ENCODE results near the gene DPYD.
"Not testable (repeated sequence)": the region's sequence is repeated elsewhere in the genome, so short reads cannot be mapped to it uniquely, and the experiment has no call there.

DPYD gene

DNA sequence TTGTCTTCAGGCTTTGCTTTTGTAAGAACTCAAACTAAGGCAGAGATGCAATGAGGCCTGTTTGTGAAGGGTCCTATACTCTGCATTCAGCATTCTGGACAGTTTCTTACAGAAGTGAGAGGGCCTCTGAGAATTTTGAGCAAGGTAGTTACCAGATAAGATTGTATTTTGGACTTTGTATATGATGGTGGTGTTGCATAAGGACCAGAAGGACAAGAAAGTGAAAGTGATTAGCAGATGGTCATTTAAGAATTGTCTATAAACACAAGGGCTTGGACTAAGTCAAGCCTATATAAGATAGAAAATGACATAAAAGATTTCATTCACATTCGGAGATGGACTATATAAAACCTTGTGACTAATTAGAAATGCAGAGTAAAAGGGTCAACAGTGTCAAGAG lies 662.2 kb downstream of the DPYD start:
- no peak for DNase-seq

DNA sequence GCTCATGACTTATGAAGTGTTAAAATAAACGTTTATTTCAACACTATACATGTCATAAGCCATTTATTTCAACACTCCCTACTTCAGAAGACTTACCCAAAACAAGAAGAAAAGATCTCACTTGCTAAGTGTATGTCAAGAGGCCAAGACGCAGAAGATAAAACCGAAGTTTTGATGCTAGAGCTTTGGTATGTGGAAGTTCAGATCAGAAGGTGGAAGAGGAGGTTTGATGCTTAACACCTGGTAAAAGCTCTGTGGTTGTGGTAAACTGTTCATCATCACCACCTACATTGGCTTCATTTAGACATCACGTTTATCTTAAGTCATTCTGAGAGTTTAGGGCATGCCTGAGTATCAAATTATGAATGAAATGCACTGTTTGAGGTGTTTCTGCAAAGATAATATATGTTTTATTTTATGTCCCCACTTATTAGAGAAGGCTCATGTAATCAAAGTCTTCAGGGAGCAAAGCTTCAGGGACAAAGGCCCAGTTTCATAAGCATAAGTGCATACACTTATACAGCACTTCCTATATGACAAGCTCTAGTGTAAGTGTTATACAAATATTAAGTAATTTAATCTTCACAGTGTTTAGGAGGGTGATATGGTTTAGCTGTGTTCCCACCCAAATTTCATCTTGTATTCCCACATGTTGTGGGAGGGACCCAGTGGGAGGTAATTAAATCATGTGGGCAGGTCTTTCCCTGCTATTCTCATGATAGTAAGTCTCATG lies 665.9 kb downstream of the DPYD start:
- no peak for DNase-seq

GRCh38 chr1:97252925-97253324 lies 667.9 kb downstream of the DPYD start:
- no peak for DNase-seq

GRCh38 chr1:97252076-97252475 lies 668.8 kb downstream of the DPYD start:
- DNase-seq: no peak

DNA sequence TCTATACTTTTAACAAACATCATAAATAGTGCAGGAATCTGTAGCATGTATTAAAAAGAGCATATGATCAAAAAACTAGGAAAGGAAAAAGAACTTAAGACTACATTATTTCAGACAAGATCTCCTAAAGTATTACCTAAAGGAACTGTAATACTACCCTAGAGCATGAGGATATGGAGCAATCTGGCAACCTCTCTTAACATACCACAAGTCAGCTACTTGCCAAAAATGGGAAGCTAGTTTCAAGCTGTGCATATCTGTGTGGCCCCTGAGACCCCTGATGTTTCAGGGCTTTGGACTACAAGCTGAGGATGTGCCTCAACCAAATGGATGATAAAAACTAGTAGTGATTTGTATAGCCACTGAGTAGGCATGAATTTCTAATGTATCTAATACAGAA lies 673.6 kb downstream of the DPYD start:
- no peak for DNase-seq

GRCh38 chr1:97245682-97246081 lies 675.2 kb downstream of the DPYD start:
- no peak for DNase-seq

DNA sequence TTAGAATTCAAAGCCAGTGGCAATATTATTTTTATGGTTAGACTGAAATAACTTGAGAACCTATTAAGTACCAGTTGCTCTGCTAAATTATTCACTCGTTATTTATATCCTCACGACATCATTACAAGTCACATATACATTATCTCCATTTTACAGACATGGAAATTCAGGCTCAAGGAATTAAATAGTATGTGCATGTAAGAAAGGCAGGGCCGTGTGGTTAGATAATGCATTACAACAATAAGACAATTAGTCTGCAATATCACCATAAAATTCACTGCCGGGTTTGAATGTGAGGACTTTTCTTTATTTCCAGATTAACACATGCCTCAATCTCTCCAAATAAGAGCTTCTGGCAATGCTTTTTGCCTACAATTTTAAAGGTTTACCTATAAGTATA lies 675.8 kb downstream of the DPYD start:
- no peak for DNase-seq

- DNase-seq: no peak
These were observed 676.8 kb downstream of the DPYD start for GRCh38 chr1:97243973-97244560.

- no peak for DNase-seq
These were observed 682.0 kb downstream of the DPYD start for GRCh38 chr1:97238816-97239215.

- DNase-seq: not testable (repeated sequence)
These were observed 689.5 kb downstream of the DPYD start for GRCh38 chr1:97231354-97231753.

GRCh38 chr1:97212671-97213070 lies 708.2 kb downstream of the DPYD start:
- DNase-seq: no peak

DNA sequence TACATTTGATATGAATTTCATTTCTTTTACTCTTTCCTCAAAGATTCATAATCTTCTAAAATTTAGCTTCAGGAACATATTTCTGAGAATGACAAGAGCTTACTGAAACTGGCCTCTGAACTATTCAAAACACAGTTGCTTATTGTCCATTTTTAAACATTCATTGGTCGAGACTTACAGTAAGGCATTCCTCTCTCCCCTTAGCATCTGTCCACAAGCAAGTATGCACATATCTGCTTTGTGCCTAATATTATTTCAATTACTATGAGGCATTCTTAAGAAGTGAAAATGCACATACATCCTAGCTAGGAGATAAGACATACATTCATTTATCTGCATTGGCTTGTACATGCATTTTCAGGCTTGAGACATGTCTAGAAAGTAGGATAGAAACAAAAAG lies 710.5 kb downstream of the DPYD start:
- DNase-seq: no peak

GRCh38 chr1:97209381-97209957 lies 711.4 kb downstream of the DPYD start:
- DNase-seq: no peak

DNA sequence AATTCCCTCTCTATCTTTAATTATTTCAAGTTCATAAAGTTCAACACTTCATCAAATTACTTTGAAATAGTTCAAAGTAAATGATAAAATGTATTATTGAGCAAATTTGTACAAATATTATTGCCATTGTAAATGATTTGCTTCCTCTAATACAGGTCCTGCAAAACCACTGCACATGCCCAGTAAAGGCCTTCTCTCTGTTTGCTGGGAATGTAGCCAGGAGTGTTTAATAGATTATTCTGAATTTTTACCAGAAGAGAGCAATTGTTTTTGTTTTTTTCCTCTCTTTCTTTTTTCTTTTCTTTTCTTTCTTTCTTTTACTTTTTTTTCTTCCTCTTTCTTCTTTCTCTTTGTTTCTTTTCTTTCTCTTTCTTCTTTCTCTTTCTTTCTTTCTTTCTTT lies 713.0 kb downstream of the DPYD start:
- no peak for DNase-seq

DNA sequence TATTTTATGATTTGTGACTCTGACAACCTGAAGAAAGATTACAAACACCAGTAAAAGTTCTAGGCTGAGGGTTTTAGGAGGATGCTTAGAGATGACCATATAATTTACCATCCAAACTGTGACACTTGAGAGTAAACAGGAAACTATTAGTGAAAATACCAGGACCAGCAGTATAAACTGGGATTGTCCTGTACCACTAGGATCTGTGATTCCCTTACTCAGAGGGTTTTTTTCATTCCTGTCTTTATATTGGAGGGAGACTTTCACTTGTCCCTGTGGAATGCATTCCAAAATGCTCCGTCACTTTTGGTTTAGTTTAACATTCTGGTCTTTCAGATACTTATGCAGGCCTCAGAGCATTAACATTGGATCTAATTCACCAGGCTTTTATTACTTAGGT lies 716.4 kb downstream of the DPYD start:
- no peak for DNase-seq

GRCh38 chr1:97202481-97203380 lies 718.1 kb downstream of the DPYD start:
- DNase-seq: no peak

GRCh38 chr1:97201641-97202040 lies 719.2 kb downstream of the DPYD start:
- DNase-seq: no peak

GRCh38 chr1:97200595-97200994 lies 720.2 kb downstream of the DPYD start:
- no peak for DNase-seq

- DNase-seq: no peak
These were observed 723.9 kb downstream of the DPYD start for GRCh38 chr1:97196825-97197516.

DNA sequence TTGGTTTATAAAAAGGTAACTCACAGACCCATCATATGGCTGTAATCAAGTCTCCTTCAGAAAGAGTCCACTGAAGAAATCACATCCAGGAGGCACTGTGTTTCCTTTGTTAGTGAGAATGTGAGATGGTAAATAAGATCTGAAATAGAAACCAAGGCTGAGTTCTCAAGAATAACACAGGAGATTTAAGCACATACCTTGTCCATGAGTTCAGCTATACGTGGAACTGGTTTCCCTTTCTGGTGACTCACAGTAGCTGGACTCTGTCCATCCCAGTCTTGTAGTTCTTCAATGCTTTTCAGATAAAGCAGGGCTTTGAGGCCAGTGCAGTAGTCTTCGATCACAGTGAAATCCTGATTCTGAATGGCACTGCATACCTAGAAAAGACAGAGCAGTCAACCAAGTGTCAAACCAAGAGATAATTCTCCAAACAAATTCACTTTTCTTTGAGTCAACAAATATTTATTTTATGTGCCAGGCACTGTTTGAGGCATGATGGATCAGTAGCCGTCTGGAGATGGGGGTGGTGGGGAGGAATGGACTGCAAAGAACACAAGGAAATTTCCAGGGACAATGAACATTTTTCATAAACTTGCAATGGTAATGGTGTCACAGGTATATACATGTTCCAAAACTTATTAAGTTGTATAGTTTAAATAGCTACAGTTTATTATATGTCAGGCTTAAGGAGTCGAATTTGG lies 727.8 kb downstream of the DPYD start:
- no peak for DNase-seq

DNA sequence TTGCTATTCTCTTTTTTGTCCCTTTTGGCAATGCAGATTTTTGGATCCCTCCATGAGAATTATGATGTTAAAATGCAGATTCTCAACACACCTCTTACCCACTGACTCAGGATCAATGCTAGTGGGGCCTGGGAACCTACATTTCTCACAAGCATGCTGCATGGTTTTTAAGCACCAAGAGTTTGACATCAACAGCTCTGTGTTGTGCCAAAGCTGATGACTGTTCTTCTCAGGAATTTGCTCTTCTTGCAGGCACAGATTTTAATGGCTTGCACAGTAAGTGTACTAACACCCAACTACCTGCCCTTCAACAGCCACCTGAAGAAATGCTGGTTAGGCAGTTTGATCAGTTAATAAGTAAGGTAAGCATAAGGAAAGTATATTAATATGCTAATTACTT lies 730.5 kb downstream of the DPYD start:
- no peak for DNase-seq

DNA sequence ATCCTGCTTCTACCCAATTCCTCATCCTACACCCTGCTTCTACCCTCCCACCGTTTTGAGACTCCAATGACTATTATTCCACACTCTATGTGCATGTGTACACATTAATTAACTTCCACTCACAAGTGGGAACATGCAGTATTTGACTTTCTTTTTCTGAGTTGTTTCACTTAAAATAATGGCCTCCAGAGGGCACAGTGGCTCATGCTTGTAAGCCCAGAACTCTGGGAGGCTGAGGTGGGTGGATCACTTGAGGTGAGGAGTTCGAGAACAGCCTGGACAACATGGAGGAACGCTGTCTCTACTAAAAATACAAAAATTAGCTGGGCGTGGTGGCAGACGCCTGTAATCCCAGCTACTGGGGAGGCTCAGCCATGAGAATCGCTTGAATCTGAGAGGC lies 734.5 kb downstream of the DPYD start:
- no peak for DNase-seq
